A673 (cell line): ENCODE results near the gene TEX53.
A peak's percentile ranks its signal among the peaks of the same experiment; 100 is the strongest.

ENCODE experiments used
- EZH2 ChIP-seq: fragments of 200-600 bp; sonication (generic); IDR thresholded peaks from 2 replicates; pipeline ENCODE4 v1.6.1; 2017; ENCODE audit warnings: borderline replicate concordance, low read depth, mild to moderate bottlenecking, mixed read lengths, antibody characterized with exemption, low read length; ENCODE audit not compliant: poor library complexity, severe bottlenecking
- TF ChIP-seq, protein P1 (sequence below): fragments of 300-800, 200-600 bp; sonication (generic); conservative IDR thresholded peaks from 2 replicates; pipeline ENCODE4 v1.5.1; 2017; ENCODE audit warnings: low read depth, mild to moderate bottlenecking, antibody characterized with exemption, low read length, moderate library complexity, mixed read lengths

DNA sequence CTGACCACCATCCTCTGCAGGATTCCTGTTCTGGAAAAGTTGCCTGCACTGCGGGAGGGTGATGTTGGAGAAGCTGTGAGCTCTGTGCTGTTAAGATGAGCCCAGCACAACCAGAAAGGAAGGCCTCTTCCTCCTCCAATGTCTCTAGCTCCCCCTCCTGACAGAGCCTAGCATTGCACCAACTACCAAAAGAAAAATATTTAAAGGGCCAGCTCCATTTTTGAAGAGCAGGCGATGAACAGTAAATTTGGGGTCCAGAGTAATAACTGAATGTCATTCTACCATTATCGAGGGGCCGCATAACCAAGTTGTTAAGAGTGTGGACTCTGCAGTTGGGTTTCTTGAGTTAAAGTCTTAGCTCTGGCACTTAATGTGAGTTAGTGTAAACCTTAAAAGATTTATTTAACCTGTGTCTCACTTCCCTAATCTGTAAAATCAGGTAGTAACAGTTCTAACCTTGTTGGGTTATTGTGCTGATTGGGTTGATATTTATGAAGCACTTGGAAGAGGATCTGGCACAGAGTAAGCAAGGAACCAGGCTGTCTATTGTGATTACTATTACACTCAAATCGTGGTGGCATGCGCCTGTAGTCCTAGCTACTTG lies 3.9 kb downstream of the TEX53 start:
- TF ChIP-seq, protein P1, sequence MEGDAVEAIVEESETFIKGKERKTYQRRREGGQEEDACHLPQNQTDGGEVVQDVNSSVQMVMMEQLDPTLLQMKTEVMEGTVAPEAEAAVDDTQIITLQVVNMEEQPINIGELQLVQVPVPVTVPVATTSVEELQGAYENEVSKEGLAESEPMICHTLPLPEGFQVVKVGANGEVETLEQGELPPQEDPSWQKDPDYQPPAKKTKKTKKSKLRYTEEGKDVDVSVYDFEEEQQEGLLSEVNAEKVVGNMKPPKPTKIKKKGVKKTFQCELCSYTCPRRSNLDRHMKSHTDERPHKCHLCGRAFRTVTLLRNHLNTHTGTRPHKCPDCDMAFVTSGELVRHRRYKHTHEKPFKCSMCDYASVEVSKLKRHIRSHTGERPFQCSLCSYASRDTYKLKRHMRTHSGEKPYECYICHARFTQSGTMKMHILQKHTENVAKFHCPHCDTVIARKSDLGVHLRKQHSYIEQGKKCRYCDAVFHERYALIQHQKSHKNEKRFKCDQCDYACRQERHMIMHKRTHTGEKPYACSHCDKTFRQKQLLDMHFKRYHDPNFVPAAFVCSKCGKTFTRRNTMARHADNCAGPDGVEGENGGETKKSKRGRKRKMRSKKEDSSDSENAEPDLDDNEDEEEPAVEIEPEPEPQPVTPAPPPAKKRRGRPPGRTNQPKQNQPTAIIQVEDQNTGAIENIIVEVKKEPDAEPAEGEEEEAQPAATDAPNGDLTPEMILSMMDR: peak; percentile 93
- TF ChIP-seq EZH2: no peak
